ENCODE data around the gene RFX2. TPM values are rescaled to one million over a fixed set of nuclear protein-coding genes. Genes with fewer than 3 reads are reported as not detected.

The RFX2 gene
- total RNA-seq, 1 donor from 2014 or later, result 6.5 TPM

GRCh38 chr19:6038634-6039405, 71.5 kb downstream of the RFX2 start:
- no peaks in the 10 kb centered on the region for H3K27me3 ChIP-seq (ENCODE audit: control insufficient read depth, insufficient read depth, low read length)
- TF ChIP-seq CTCF (IDR thresholded peaks at IDR 0.05; ENCODE audit: insufficient read depth, low read length, poor library complexity, severe bottlenecking), result no peak
- H3K36me3 ChIP-seq (ENCODE audit: control insufficient read depth, insufficient read depth, low read length), result no peaks in the 10 kb centered on the region
- no peak overlapping the region for H3K4me3 ChIP-seq (ENCODE audit: low read depth, low read length)
- DNase-seq (ENCODE audit: low read depth), result no peak

DNA sequence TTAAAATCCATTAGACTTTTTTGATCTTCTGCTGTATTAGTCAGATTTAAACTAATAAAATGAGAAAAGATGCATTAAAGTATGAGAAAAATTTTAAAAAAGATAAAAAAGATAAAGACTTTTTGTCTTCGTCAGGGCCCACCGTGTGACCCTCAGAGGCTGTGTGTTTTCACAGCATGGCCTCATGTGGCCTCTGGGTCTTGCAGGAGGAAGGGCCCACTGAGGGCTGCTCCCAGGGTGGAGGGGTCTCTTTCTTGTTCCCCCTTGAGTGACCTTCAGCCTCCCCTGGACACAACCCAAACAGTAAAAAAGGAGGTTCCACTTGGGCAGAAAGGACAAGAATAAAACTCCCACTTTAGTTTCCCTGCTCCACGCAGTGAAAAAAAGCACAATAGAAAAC, 75.3 kb downstream of the RFX2 start:
- H3K4me3 ChIP-seq (ENCODE audit: low read depth, low read length), result no peak overlapping the region
- no peak for TF ChIP-seq CTCF (IDR thresholded peaks at IDR 0.05; ENCODE audit: insufficient read depth, low read length, poor library complexity, severe bottlenecking)
- H3K27me3 ChIP-seq (ENCODE audit: control insufficient read depth, insufficient read depth, low read length), result no peaks in the 10 kb centered on the region
- DNase-seq (ENCODE audit: low read depth), result no peak
- H3K36me3 ChIP-seq (ENCODE audit: control insufficient read depth, insufficient read depth, low read length), result no peaks in the 10 kb centered on the region

GRCh38 chr19:6034512-6034911, 75.8 kb downstream of the RFX2 start:
- no peak for DNase-seq (ENCODE audit: low read depth)
- Histone ChIP-seq H3K27me3 (ENCODE audit: control insufficient read depth, insufficient read depth, low read length) (no peaks in the 10 kb centered on the region), H3K36me3 (ENCODE audit: control insufficient read depth, insufficient read depth, low read length) (no peaks in the 10 kb centered on the region), H3K4me3 (ENCODE audit: low read depth, low read length) (no peak overlapping the region)
- TF ChIP-seq CTCF (IDR thresholded peaks at IDR 0.05; ENCODE audit: insufficient read depth, low read length, poor library complexity, severe bottlenecking), result no peak

GRCh38 chr19:6033744-6034264, 76.5 kb downstream of the RFX2 start:
- no peak for TF ChIP-seq CTCF (IDR thresholded peaks at IDR 0.05; ENCODE audit: insufficient read depth, low read length, poor library complexity, severe bottlenecking)
- no peak for DNase-seq (ENCODE audit: low read depth)
- no peaks in the 10 kb centered on the region for H3K36me3 ChIP-seq (ENCODE audit: control insufficient read depth, insufficient read depth, low read length)
- no peak overlapping the region for H3K4me3 ChIP-seq (ENCODE audit: low read depth, low read length)
- no peaks in the 10 kb centered on the region for H3K27me3 ChIP-seq (ENCODE audit: control insufficient read depth, insufficient read depth, low read length)

GRCh38 chr19:6032827-6033226, 77.5 kb downstream of the RFX2 start:
- no peaks in the 10 kb centered on the region for H3K27me3 ChIP-seq (ENCODE audit: control insufficient read depth, insufficient read depth, low read length)
- no peak for TF ChIP-seq CTCF (IDR thresholded peaks at IDR 0.05; ENCODE audit: insufficient read depth, low read length, poor library complexity, severe bottlenecking)
- no peak overlapping the region for H3K4me3 ChIP-seq (ENCODE audit: low read depth, low read length)
- H3K36me3 ChIP-seq (ENCODE audit: control insufficient read depth, insufficient read depth, low read length), result no peaks in the 10 kb centered on the region
- no peak for DNase-seq (ENCODE audit: low read depth)

DNA sequence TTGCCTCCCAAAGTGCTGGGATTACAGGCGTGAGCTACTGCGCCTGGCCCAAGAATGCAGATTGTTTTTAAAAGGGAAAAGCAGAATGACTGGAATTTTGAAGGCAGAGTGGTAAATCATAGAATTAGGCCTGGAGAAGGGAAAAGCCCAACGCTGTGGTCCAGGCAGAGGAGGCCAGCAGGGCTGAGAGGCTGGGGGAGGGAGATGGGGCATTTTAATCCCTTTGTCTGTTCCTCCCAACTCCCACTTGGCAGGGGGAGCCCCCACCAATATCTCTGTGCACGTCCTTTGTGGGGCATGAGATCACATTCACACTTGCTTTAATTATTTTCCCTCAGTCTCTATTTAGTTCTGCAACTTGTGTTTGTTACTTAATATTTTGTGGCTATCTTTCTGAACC, 77.9 kb downstream of the RFX2 start:
- DNase-seq (ENCODE audit: low read depth), result no peak
- no peaks in the 10 kb centered on the region for H3K27me3 ChIP-seq (ENCODE audit: control insufficient read depth, insufficient read depth, low read length)
- no peaks in the 10 kb centered on the region for H3K36me3 ChIP-seq (ENCODE audit: control insufficient read depth, insufficient read depth, low read length)
- no peak for TF ChIP-seq CTCF (IDR thresholded peaks at IDR 0.05; ENCODE audit: insufficient read depth, low read length, poor library complexity, severe bottlenecking)
- H3K4me3 ChIP-seq (ENCODE audit: low read depth, low read length), result no peak overlapping the region

Measured in kidney epithelial cell (primary cell).